K562 (cell line): Measurements from ENCODE around the gene PARD3B. TPM values are rescaled to one million over a fixed set of nuclear protein-coding genes. Genes with fewer than 3 reads are reported as not detected.
A peak's percentile ranks its signal among the peaks of the same experiment; 100 is the strongest.

Experiments
- ATAC-seq: fragments of 200-7000 bp; cut with Tn5 transposase; 3 replicates; pipeline ENCODE4 v1.9.1; 2020; ENCODE audit warnings: moderate library complexity
- Bru-seq: library from RNA; stranded (reverse); fragments of 400-500 nt; gene quantifications from one replicate; lab custom pipeline; 2021; lab: Mats Ljungman, UMichigan
- BruChase-seq, 2 experiments: library from RNA; stranded (reverse); fragments of 400-500 nt; gene quantifications; one replicate each; lab custom pipeline; 2021; lab: Mats Ljungman, UMichigan
- BruUV-seq: library from RNA; stranded (reverse); fragments of 400-500 nt; replicated peaks from 2 replicates; lab custom pipeline; 2021; lab: Mats Ljungman, UMichigan
- CTCF ChIA-PET: fragments of 300-600 bp; formaldehyde crosslinking; extraction: SDS; loops from one replicate; lab custom pipeline; 2021; ENCODE audit warnings: low intra/inter-chr PET ratio; lab: Yijun Ruan, JAX
- POLR2A ChIA-PET: fragments of 300-600, 350-650 bp; sonication (Branson Sonifier 250); formaldehyde crosslinking; extraction: SDS; loops from one replicate; lab custom pipeline; 2021; ENCODE audit warnings: antibody characterized with exemption, inconsistent platforms; lab: Yijun Ruan, JAX
- DNase-seq, 4 experiments: peaks; one replicate each; pipeline versions ENCODE4 v3.0.0 to v3.0.0-alpha.2; 2011 to 2018; ENCODE audit warnings: low spot score in 3 of 4, mixed read lengths in 3 of 4; ENCODE audit errors: extremely low read depth in 1 of 4
- FAIRE-seq: peaks from 2 replicates; lab custom pipeline; 2011; peaks lifted over from hg19 to GRCh38; lab: Jason Lieb, UNC
- H2AFZ ChIP-seq: 2 replicates; pipeline ENCODE4 v1.6.0; 2011; ENCODE audit warnings: low read depth, low read length, control low read depth, inconsistent platforms
- H3K27ac ChIP-seq: fragments of 200-600 bp; 3 replicates; pipeline ENCODE4 v1.8.0; 2011; ENCODE audit warnings: low read depth, mild to moderate bottlenecking, control low read depth, inconsistent platforms, low read length, moderate library complexity, mixed read lengths; ENCODE audit errors: extremely low read depth
- H3K27me3 ChIP-seq, 2 experiments: fragments of 300-600 bp in 1 of 2; 2 replicates in 1 of 2; 3 replicates in 1 of 2; pipeline versions ENCODE4 v1.6.0 to v1.8.0; 2011; ENCODE audit warnings: inconsistent platforms in 2 of 2, low read length in 2 of 2, mild to moderate bottlenecking in 1 of 2, mixed read lengths in 1 of 2, moderate library complexity in 1 of 2; ENCODE audit not compliant: control insufficient read depth in 2 of 2, insufficient read depth in 2 of 2
- H3K36me3 ChIP-seq: fragments of 300-600 bp; 3 replicates; pipeline ENCODE4 v1.8.0; 2011; ENCODE audit warnings: mild to moderate bottlenecking, low read length, inconsistent platforms; ENCODE audit not compliant: control insufficient read depth, insufficient read depth
- H3K4me1 ChIP-seq, 2 experiments: fragments of 200-600 bp in 1 of 2; replicated peaks in 1 of 2; 2 replicates in 1 of 2; 3 replicates in 1 of 2; pipeline versions ENCODE4 v1.5.1 to v1.8.0; 2011; ENCODE audit warnings: inconsistent platforms in 2 of 2, low read length in 2 of 2, mild to moderate bottlenecking in 1 of 2, mixed read lengths in 1 of 2, moderate library complexity in 1 of 2; ENCODE audit not compliant: control insufficient read depth in 2 of 2, insufficient read depth in 2 of 2
- H3K4me2 ChIP-seq: 2 replicates; pipeline ENCODE4 v1.6.1; 2011; ENCODE audit warnings: low read length, control low read depth, inconsistent platforms, mixed read lengths; ENCODE audit not compliant: insufficient read depth
- H3K4me3 ChIP-seq: fragments of 200-600 bp; sonication (generic), shearing (Covaris generic); 2 replicates; pipeline ENCODE4 v1.5.1; 2016; ENCODE audit warnings: control low read depth, inconsistent platforms
- H3K79me2 ChIP-seq: fragments of 200-600 bp; 3 replicates; pipeline ENCODE4 v1.8.0; 2011; ENCODE audit warnings: low read length, inconsistent platforms; ENCODE audit not compliant: control insufficient read depth, insufficient read depth
- H3K9ac ChIP-seq, 2 experiments: 2 replicates each; pipeline versions ENCODE4 v1.6.0 to v1.6.1; 2011; ENCODE audit warnings: low read depth in 2 of 2, low read length in 2 of 2, control low read depth in 1 of 2, inconsistent platforms in 1 of 2, mild to moderate bottlenecking in 1 of 2, mixed read lengths in 1 of 2; ENCODE audit not compliant: insufficient read depth in 1 of 2
- H3K9me1 ChIP-seq: one replicate; pipeline ENCODE4 v1.6.0; 2011; ENCODE audit warnings: inconsistent platforms, mild to moderate bottlenecking, low read length, moderate library complexity; ENCODE audit not compliant: control insufficient read depth, insufficient read depth
- H3K9me3 ChIP-seq: replicated peaks from 2 replicates; pipeline ENCODE4 v1.5.1; 2011; ENCODE audit warnings: low read depth, low read length, inconsistent platforms; ENCODE audit not compliant: control insufficient read depth, insufficient read depth
- H4K20me1 ChIP-seq: replicated peaks from 2 replicates; pipeline ENCODE4 v1.6.1; 2011; ENCODE audit warnings: low read length, inconsistent platforms, mixed read lengths; ENCODE audit not compliant: control insufficient read depth, insufficient read depth
- CAMTA2 ChIP-seq: fragments of 250-450 bp; sonication (Bioruptor Pico); conservative IDR thresholded peaks from 2 replicates; pipeline ENCODE4 v1.5.1; 2022
- GTF2E2 ChIP-seq: fragments of 200-800 bp; sonication (Bioruptor generic); IDR thresholded peaks from 2 replicates; pipeline ENCODE4 v1.6.1; 2016; ENCODE audit warnings: missing genetic modification characterization, missing compliant biosample characterization
- HCFC1 ChIP-seq: IDR thresholded peaks from 2 replicates; pipeline ENCODE4 v1.6.1; 2012; ENCODE audit warnings: low read depth, low read length, improper control_type of control experiment
- LARP7 ChIP-seq: fragments of 450-650 bp; IDR thresholded peaks from 2 replicates; pipeline ENCODE4 v1.6.1; 2016
- POLR2G ChIP-seq: fragments of 200-400 bp; formaldehyde crosslinking; IDR thresholded peaks from 2 replicates; pipeline ENCODE4 v1.6.1; 2017; ENCODE audit warnings: low read depth, mild to moderate bottlenecking, antibody characterized with exemption, low read length, moderate library complexity
- RB1 ChIP-seq: fragments of 450-650 bp; IDR thresholded peaks from 2 replicates; pipeline ENCODE4 v1.6.1; 2017; ENCODE audit warnings: low read depth, mild to moderate bottlenecking
- RBFOX2 ChIP-seq: fragments of 200-400 bp; formaldehyde crosslinking; IDR thresholded peaks from 2 replicates; pipeline ENCODE4 v1.6.1; 2017; ENCODE audit warnings: low read depth, mild to moderate bottlenecking, low read length, moderate library complexity
- SMAD4 ChIP-seq: fragments of 250-450 bp; sonication (Bioruptor Pico); conservative IDR thresholded peaks from 2 replicates; pipeline ENCODE4 v1.8.0; 2021; ENCODE audit warnings: inconsistent platforms, mild to moderate bottlenecking, moderate library complexity
- TEAD2 ChIP-seq: fragments of 450-650 bp; IDR thresholded peaks from 2 replicates; pipeline ENCODE4 v1.6.1; 2016; ENCODE audit warnings: missing genetic modification characterization, control low read depth, missing compliant biosample characterization
- ZFX ChIP-seq: sonication (generic); formaldehyde crosslinking; IDR thresholded peaks from 2 replicates; pipeline ENCODE4 v1.8.0; 2022; ENCODE audit warnings: mild to moderate bottlenecking, missing genetic modification reagents, moderate library complexity
- ZNF644 ChIP-seq: fragments of 200-800 bp; sonication (Bioruptor generic); IDR thresholded peaks from 2 replicates; pipeline ENCODE4 v1.6.1; 2016; ENCODE audit warnings: low read depth, missing genetic modification characterization, missing compliant biosample characterization
- WGBS: fragments of 100-300 bp; shearing (Covaris generic); methylation state at CpG from one replicate; pipeline ENCODE4 v1.1.6; 2016; ENCODE audit warnings: low coverage, mixed read lengths; ENCODE audit not compliant: insufficient coverage; ENCODE audit errors: missing lambda C conversion rate; 5-methylcytosine and 5-hydroxymethylcytosine counted together
- in situ Hi-C: fragments of 300-500 bp; cut with MboI; formaldehyde crosslinking; loops from 4 replicates; pipeline ENCODE4 v1.15.0; 2018; ENCODE audit warnings: inconsistent platforms, mixed read lengths
- intact Hi-C: fragments of 100-400 bp; cut with micrococcal nuclease; formaldehyde crosslinking; loops from 2 replicates; pipeline ENCODE4 v1.14.2; 2022
- long read RNA-seq, 3 experiments: library from polyadenylated mRNA in 2 of 3; library from RNA in 1 of 3; unstranded in 2 of 3; stranded (forward) in 1 of 3; transcript quantifications; one replicate each; pipeline ENCODE4 v2.0.0, GENCODE V29; 2019 to 2022
- polyA minus RNA-seq, 3 experiments: library from RNA; depleted of rRNA, polyadenylated mRNA; stranded (reverse); fragments of >200 nt; gene quantifications; 2 replicates each; pipeline ENCODE4 v1.2.3, GENCODE V29; 2011
- polyA plus RNA-seq, 8 experiments: library from polyadenylated mRNA; depleted of rRNA in 4 of 8; stranded (reverse) in 5 of 8; unstranded in 3 of 8; fragments of >200 nt; fragmentation: Nextera tagmentation in 2 of 8; fragmentation: Illumina TruSeq in 1 of 8; extraction: Ambion mirVana in 2 of 8; extraction: Trizol in 1 of 8; gene quantifications; 2 replicates each; pipeline versions ENCODE4 v1.2.1 to v1.2.3, GENCODE V29; 2011 to 2014; ENCODE audit warnings: inconsistent platforms in 1 of 8, missing spikeins in 1 of 8
- total RNA-seq, 7 experiments: library from RNA; depleted of rRNA in 6 of 7; stranded (reverse); fragments of >200 nt in 6 of 7; fragmentation: Illumina TruSeq in 2 of 7; extraction: Trizol in 2 of 7; gene quantifications; 2 replicates each; pipeline versions ENCODE4 v1.2.1 to v1.2.3, GENCODE V29; 2011 to 2021; ENCODE audit warnings: low replicate concordance in 1 of 7

Gene PARD3B, protein sequence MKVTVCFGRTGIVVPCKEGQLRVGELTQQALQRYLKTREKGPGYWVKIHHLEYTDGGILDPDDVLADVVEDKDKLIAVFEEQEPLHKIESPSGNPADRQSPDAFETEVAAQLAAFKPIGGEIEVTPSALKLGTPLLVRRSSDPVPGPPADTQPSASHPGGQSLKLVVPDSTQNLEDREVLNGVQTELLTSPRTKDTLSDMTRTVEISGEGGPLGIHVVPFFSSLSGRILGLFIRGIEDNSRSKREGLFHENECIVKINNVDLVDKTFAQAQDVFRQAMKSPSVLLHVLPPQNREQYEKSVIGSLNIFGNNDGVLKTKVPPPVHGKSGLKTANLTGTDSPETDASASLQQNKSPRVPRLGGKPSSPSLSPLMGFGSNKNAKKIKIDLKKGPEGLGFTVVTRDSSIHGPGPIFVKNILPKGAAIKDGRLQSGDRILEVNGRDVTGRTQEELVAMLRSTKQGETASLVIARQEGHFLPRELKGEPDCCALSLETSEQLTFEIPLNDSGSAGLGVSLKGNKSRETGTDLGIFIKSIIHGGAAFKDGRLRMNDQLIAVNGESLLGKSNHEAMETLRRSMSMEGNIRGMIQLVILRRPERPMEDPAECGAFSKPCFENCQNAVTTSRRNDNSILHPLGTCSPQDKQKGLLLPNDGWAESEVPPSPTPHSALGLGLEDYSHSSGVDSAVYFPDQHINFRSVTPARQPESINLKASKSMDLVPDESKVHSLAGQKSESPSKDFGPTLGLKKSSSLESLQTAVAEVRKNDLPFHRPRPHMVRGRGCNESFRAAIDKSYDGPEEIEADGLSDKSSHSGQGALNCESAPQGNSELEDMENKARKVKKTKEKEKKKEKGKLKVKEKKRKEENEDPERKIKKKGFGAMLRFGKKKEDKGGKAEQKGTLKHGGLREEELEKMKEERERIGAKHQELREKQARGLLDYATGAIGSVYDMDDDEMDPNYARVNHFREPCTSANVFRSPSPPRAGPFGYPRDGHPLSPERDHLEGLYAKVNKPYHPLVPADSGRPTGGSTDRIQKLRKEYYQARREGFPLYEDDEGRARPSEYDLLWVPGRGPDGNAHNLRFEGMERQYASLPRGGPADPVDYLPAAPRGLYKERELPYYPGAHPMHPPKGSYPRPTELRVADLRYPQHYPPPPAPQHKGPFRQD (N-terminal part only)
- total RNA-seq (2011; cell fraction: chromatin; rRNA removed; ENCODE audit: low replicate concordance): 3.8 and 10.8 TPM in 2 replicates
- 1.3 and 3.2 TPM in 2 replicates for total RNA-seq (2011; cell fraction: nucleolus; rRNA removed)
- total RNA-seq (2011; cell fraction: nucleoplasm; rRNA removed): 2.8 and 3.4 TPM in 2 replicates
- total RNA-seq (2014; rRNA removed): 1.2 and 1.6 TPM in 2 replicates
- 2.0 and 2.5 TPM in 2 replicates for total RNA-seq (2014; rRNA removed; fragmentation: Illumina TruSeq; extraction: Trizol)
- total RNA-seq (2015; rRNA removed; fragmentation: Illumina TruSeq; extraction: Trizol): 2.6 TPM in 2 replicates
- total RNA-seq (2021): 2.7 and 3.0 TPM in 2 replicates
- polyA plus RNA-seq (2011; rRNA removed): 0.15 TPM in 1 of 2 replicates, not detected in the other
- polyA plus RNA-seq (2011; cell fraction: cytosol; rRNA removed): 0.01 and 0.04 TPM in 2 replicates
- polyA plus RNA-seq (2011; cell fraction: nucleus; rRNA removed): 0.10 and 0.24 TPM in 2 replicates
- polyA plus RNA-seq (2012): 1.0 and 4.2 TPM in 2 replicates
- 0.83 and 1.1 TPM in 2 replicates for polyA plus RNA-seq (2014; fragmentation: Illumina TruSeq; extraction: Trizol)
- under 1 TPM; 0.34 to 0.56 TPM for polyA plus RNA-seq (2014; fragmentation: Nextera tagmentation; extraction: Ambion mirVana)
- 0.61 and 0.70 TPM in 2 replicates for polyA plus RNA-seq (2014; rRNA removed)
- polyA minus RNA-seq (2011; rRNA and poly(A)+ RNA removed): 0.03 and 1.1 TPM in 2 replicates
- polyA minus RNA-seq (2011; cell fraction: cytosol; rRNA and poly(A)+ RNA removed): not detected in 2 replicates
- 0.81 TPM in 1 of 2 replicates, not detected in the other for polyA minus RNA-seq (2011; cell fraction: nucleus; rRNA and poly(A)+ RNA removed)
- percentile 41 among the genes with signal in this experiment for Bru-seq, nascent RNA
- percentile 47 among the genes with signal in this experiment for BruChase-seq, experiment 1, labeled RNA remaining after a 2-hour chase
- BruChase-seq, experiment 2, labeled RNA remaining after a 6-hour chase: percentile 45 among the genes with signal in this experiment
- long read RNA-seq, experiment 1, partial matches to known transcripts: 3 of 5 reads
- long read RNA-seq, experiment 1, other reads (novel, unspliced or antisense): 2 of 5 reads
- long read RNA-seq, experiment 2: 0 reads
- long read RNA-seq, experiment 3, partial matches to known transcripts: 0 of 1 reads
- long read RNA-seq, experiment 3, other reads (novel, unspliced or antisense): 1 of 1 reads

- DNase-seq (peak; percentile 8 to 32 (median 16)), FAIRE-seq (no peak), ATAC-seq (peak; percentile 92)
- Histone ChIP-seq H3K9me3 (no peaks in the 10 kb centered on the region), H3K4me1 (peaks cover 7 to 18% of the 10 kb centered on the region in 2 experiments; a peak in 4 of 5 replicates), H2AFZ (peak within 1 kb of the TSS; percentile 82), H3K79me2 (no peaks in the 10 kb centered on the region), H3K27me3 (no peaks in the 10 kb centered on the region), H3K36me3 (no peaks in the 10 kb centered on the region), H3K9ac (peak within 1 kb of the TSS; percentile 44 to 90), H4K20me1 (no peaks in the 10 kb centered on the region), H3K27ac (peak within 1 kb of the TSS; percentile 55; the same call in 2 of the 3 replicates), H3K4me3 (peak within 1 kb of the TSS; percentile 47), H3K4me2 (peak within 1 kb of the TSS; percentile 60), H3K9me1 (no peaks in the 10 kb centered on the region)
- ChIA-PET POLR2A (interaction anchor here (0.5 to 0.9 kb wide), 4 partner anchors 9 to 212 kb away, joined by 3 read pairs; no protein-coding TSS in a partner anchor), CTCF (no interaction called here)
- intact Hi-C loops (loop anchor here (10.0 kb wide), 1 partner anchor 190 kb away; no protein-coding TSS in a partner anchor), in situ Hi-C loops (no loop called here)
- no TSS peak for BruUV-seq
- WGBS: 11% methylated on average over 13 of the region's 82 CpGs
- TF ChIP-seq CAMTA2: no peak
- TF ChIP-seq POLR2G: peak; percentile 59
- peak; percentile 9; the same call in 1 of the 2 replicates for TF ChIP-seq GTF2E2 (tag)
- TF ChIP-seq ZNF644: no peak
- 0 out of 2 replicates have a peak, but pooled peaks have one; percentile 31 for TF ChIP-seq RB1
- TF ChIP-seq SMAD4 (CRISPR knock-in tag): 0 out of 2 replicates have a peak, but pooled peaks have one; percentile 24
- TF ChIP-seq ZFX (CRISPR knock-in tag): 0 out of 2 replicates have a peak, but pooled peaks have one; percentile 8
- no peak for TF ChIP-seq LARP7
- peak; percentile 67 for TF ChIP-seq RBFOX2
- no peak for TF ChIP-seq TEAD2 (tag)
- no peak for TF ChIP-seq HCFC1
Measured at GRCh38 chr2:204544961-204545860, at the start of gene PARD3B. PARD3B (plus strand) TSS chr2:204545475; CDS start chr2:204546000, 525 bp downstream.
